Mononuclear cell (primary cell): ENCODE measurements around the gene TMEM109. TPM values are rescaled to one million over a fixed set of nuclear protein-coding genes. Genes with fewer than 3 reads are reported as not detected.
"Not testable (repeated sequence)": the region's sequence is repeated elsewhere in the genome, so short reads cannot be mapped to it uniquely, and the experiment has no call there.

Experiments used
- H3K27me3 ChIP-seq: 2 replicates; pipeline ENCODE4 v1.6.0; 2011; ENCODE audit warnings: low read length, control low read depth; ENCODE audit not compliant: insufficient read depth
- H3K4me1 ChIP-seq: 2 replicates; pipeline ENCODE4 v1.5.1; 2011; ENCODE audit warnings: mild to moderate bottlenecking, low read length, control low read depth; ENCODE audit not compliant: insufficient read depth
- H3K4me3 ChIP-seq: 2 replicates; pipeline ENCODE4 v1.5.1; 2011; ENCODE audit warnings: mild to moderate bottlenecking, low read length, moderate library complexity
- H3K9me3 ChIP-seq: 2 replicates; pipeline ENCODE4 v1.5.1; 2011; ENCODE audit warnings: low read depth, mild to moderate bottlenecking, control low read depth, low read length
- total RNA-seq: library from RNA; depleted of rRNA; stranded (reverse); fragments of >200 nt; gene quantifications from one replicate; pipeline ENCODE4 v1.2.3, GENCODE V29; 2012

The TMEM109 gene
- total RNA-seq, 1 donor: 24.0 TPM

DNA sequence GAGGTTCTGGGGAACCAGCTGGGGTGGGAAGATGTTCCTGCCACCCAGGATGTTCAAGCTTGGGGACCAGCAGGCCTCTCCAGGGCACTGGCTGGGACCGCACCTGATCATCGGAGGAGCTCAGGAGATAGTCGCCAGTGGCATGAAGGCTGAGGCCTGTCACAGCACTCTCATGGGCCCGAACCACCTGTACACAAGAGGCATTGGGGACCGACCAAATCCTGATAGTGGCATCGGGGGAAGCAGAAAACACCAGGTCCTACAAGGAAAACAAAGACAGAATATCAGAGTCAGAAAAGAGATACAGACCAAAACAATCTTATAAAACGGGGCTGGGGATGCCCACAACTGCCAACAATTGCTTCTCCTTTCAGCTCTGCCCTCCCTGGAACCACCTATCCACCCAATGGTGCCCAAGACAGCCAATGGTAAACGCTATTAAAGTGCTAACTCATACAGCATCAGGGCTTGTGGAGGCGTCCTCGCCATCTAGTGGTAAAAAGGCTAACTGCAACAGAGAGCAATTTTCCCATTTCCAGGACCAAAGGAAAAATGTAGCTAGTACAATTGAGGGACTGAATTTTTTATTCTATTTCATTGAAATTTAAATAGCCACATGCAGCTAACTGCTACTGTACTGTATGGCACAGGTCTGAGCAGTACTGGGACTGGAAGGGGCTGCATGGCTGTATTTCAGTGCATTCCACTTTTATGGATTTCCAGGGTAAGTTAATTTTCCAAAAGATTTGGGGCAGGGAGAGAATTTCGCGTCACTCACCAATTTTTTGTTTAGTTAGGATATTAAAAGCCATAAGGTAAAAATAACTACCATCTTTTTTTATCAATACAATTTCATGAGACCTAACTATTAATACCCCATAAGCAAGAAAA is 14.7 kb upstream of the TMEM109 start:
- Histone ChIP-seq H3K4me3 (no peak overlapping the region), H3K9me3 (no peaks in the 10 kb centered on the region), H3K4me1 (peaks cover 2% of the 10 kb centered on the region), H3K27me3 (no peaks in the 10 kb centered on the region)

DNA sequence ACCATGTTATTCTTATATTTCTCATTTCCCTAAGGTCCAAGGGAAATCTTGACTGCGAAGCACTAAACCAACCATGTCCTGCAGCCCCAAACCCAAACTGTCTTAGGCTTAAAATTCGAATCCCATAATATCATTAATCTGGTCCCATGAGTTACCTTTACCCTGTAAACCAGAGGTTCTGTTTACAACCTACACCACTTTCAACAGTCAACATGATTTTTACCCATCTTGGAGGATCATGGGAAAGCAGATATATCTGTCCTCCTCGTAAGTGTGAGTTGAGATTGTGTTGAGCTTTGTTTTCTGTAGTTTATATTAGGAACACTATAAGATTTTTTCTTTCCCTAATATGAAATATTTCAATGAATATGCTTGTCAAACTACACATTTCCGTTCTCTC is 14.0 kb upstream of the TMEM109 start:
- Histone ChIP-seq H3K27me3 (no peaks in the 10 kb centered on the region), H3K4me1 (peaks cover 9% of the 10 kb centered on the region), H3K4me3 (no peak overlapping the region), H3K9me3 (no peaks in the 10 kb centered on the region)

DNA sequence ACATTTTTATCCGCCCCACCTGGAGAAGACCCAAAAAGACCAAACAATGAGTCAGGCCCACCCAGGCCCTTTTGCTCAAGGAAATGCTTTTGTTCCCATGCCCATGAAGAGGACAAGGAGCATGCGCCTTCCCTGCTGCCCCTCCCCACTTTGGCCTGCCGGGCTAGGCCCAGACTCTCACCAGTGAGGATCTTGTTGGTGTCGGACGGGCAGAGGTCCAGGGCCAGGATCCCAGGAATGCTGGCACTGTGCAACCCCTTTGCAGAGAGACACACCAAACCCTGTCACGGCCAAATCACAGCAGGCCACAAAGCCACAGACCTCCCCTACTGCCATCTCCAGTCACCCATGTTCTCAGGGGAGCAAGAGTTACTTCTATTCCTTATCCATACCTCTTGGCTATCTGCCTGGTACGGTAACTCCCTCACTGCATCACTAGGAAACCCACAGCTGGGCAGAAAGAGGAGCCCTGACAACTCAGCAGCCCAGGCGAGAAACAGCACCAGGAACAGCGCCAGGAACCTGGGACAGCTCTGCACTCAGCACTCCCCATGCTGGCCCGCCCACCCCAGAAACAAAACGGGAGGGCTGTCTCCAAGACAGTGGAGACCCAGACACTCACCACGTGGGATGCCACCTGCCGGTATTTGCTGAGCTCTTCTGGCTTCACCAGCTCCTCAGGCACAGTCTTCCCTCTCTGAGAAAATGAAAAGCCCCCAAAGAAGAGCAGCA is 13.1 kb upstream of the TMEM109 start:
- no peaks in the 10 kb centered on the region for H3K27me3 ChIP-seq
- H3K4me3 ChIP-seq: no peak overlapping the region
- H3K9me3 ChIP-seq: no peaks in the 10 kb centered on the region
- H3K4me1 ChIP-seq: peaks cover 17% of the 10 kb centered on the region

GRCh38 chr11:60902625-60903024 is 11.3 kb upstream of the TMEM109 start:
- no peaks in the 10 kb centered on the region for H3K27me3 ChIP-seq
- H3K4me3 ChIP-seq: no peak overlapping the region
- no peaks in the 10 kb centered on the region for H3K9me3 ChIP-seq
- peaks cover 28% of the 10 kb centered on the region for H3K4me1 ChIP-seq

- Histone ChIP-seq H3K9me3 (no peaks in the 10 kb centered on the region), H3K27me3 (no peaks in the 10 kb centered on the region), H3K4me3 (no peak overlapping the region), H3K4me1 (peaks cover 38% of the 10 kb centered on the region)
These were observed 8.9 kb upstream of the TMEM109 start for GRCh38 chr11:60905047-60905446.

DNA sequence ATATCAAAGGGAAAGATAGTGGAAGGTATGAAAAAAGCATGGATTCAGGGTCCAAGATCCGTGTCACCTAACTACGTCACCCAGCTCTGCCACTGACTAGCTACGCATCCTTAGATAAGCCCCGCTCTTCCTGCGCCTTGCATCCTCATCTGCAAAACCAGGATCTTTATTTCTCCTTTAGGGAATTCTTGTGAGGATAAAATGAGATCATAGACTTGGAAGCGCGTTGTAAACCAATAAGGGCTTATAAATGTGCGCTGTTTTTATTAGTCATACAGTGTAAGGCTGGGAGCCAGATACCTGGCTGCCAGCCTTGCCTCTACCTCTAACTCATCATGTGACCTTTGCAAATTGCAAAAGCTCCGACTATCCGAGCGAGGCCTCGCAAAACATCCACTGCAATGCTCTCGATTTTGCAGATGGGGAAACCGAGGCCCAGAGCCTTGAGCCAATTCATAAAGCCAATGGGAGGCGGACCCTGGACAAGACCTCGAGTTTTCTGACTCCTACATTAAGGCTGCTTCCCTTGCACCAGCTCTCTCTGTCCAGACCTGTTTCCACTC is 8.3 kb upstream of the TMEM109 start:
- peaks cover 44% of the 10 kb centered on the region for H3K4me1 ChIP-seq
- no peaks in the 10 kb centered on the region for H3K27me3 ChIP-seq
- peak overlapping the region; percentile 77 for H3K4me3 ChIP-seq
- H3K9me3 ChIP-seq: no peaks in the 10 kb centered on the region

DNA sequence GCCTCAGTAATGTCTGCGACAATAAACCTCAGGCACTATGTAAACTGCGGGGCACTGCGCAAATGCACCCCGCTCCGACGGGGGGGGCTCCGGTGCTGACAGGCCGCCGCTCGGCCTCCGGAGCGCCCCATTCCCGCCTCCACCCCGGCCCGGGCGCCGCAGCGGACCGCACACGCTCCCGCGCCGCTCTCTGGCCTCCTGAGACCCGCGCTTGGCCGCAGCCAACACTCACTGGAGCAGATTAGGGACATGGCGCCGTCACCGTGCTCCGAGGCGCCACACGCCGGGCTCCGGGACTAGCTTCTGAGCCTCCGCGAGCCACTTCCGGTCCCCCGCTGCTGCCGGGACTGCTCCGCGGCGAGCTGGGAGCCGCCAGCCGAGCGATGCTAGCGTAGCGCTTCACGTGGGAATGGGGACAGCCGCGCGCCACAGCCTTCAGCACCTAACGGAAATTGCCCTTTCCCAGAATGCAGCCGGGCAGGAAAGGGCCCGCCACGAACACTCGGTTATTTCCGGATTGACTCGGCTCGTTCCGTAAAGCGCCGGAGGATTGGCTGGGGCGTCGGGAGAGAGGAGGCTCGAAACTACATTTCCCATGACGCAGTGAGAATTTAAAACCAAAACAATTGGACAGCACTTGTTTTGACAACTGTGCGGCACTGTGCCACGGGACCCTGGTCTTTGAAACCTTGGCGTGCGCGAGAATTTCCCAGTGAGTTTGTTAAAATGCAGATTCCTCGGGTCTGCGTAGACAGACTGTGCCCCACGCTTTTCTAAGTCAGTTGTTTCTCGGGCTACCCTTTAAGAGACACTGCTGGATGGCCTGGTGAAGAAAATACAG is 7.6 kb upstream of the TMEM109 start, which contains the start of gene PRPF19:
TSS of gene PRPF19 (minus strand) at position 454 of the 841 bp plus-strand sequence. CDS start at position 251, 203 bp downstream.
- Histone ChIP-seq H3K9me3 (no peaks in the 10 kb centered on the region), H3K4me3 (peak within 1 kb of the TSS; percentile 77), H3K4me1 (peaks cover 51% of the 10 kb centered on the region), H3K27me3 (no peaks in the 10 kb centered on the region)

DNA sequence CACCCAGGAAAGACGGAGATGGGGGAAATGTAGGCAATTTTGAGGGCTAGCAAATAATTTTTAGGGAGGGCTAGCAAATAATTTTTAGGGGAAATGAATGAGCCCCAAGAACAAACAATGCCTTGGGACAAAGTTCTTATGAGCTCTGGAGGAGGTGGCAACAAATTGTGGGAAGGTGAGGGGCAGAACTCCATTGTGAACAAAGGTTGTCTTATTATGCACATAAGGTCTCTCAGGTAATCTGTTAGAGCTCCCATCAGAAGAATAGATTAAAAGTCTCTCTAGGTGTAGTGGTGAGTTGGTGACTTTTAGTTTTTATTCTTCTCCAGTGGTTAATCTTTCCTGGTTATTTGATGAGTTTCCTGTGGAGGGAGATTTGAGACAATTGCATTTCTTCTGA is 5.2 kb upstream of the TMEM109 start:
- Histone ChIP-seq H3K27me3 (no peaks in the 10 kb centered on the region), H3K9me3 (no peaks in the 10 kb centered on the region), H3K4me3 (no peak overlapping the region), H3K4me1 (peaks cover 73% of the 10 kb centered on the region)

- not testable (repeated sequence) for H3K27me3 ChIP-seq, H3K4me3 ChIP-seq, H3K9me3 ChIP-seq
- H3K4me1 ChIP-seq: peaks cover 73% of the 10 kb centered on the region
These were observed 4.2 kb upstream of the TMEM109 start for GRCh38 chr11:60909680-60910280.

- H3K4me1 ChIP-seq: peaks cover 73% of the 10 kb centered on the region
- H3K9me3 ChIP-seq: no peaks in the 10 kb centered on the region
- H3K27me3 ChIP-seq: no peaks in the 10 kb centered on the region
- H3K4me3 ChIP-seq: no peak overlapping the region
These were observed 3.7 kb upstream of the TMEM109 start for GRCh38 chr11:60910281-60910687.

GRCh38 chr11:60910711-60911380 is 3.1 kb upstream of the TMEM109 start:
- H3K4me1 ChIP-seq: peaks cover 73% of the 10 kb centered on the region
- no peaks in the 10 kb centered on the region for H3K27me3 ChIP-seq
- no peak overlapping the region for H3K4me3 ChIP-seq
- H3K9me3 ChIP-seq: no peaks in the 10 kb centered on the region

DNA sequence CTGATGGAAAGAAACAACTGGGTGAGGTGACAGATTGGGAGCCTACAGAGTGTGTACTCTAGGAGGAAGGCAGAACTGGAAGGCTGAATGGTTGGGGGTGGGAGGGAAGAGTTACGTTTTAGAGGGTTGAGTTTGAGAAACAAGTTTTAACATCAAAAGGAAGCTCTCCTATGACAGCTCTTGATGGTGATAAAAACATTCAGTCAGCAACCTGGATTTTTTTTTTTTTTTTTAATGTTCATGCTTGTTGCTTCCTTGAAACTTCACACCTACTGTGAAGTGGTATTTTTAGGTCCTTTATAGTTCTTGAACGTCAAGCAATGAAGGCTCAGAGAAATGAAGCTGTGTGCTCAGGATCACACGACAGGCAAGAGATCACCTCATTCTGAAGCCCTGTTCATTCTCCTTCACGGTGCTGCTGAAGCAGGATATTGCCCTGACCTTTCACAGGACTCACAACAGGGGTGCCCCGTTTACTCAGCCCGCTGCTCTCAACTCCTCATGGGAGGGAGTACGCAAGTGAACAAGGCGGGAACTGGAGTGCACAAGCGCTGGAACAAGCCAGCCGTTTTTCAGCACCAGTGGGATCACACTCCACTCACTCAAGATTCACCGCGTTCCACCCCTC is 1.6 kb upstream of the TMEM109 start:
- H3K9me3 ChIP-seq: no peaks in the 10 kb centered on the region
- H3K27me3 ChIP-seq: no peaks in the 10 kb centered on the region
- H3K4me1 ChIP-seq: peaks cover 79% of the 10 kb centered on the region
- H3K4me3 ChIP-seq: no peak overlapping the region

DNA sequence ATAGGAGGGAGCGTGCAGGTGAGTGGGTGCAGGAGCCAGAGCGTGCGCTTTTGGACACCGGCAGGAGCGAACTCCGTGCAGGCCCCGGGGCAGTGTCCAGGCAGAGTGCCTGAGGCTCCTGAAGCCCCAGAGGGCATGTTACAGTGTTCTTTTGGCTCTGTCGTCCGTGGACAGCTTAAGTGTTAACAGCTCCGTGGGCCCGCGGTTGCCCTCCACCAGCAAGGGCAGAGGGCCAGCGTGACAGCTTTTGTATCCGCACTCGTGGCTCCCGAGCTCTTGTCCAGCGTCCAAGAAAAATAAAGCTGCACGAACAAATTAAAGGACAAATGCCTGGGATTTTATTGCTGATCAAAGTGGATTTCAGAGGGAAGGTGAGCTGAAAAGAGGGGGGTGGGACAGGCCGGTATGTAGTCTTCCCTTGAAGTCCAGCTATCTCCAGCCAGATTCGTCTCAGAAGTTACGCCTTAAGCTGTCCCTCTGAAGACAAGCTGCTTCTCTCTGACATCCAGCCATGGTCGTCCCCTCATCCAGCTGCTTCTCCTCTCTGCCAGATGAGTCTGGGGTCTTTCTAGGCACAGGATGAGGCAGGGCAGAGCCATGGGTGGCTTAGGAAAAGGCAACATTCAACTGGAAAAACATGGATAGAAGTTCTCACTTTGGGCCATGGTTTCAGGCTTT is 968 bp upstream of the TMEM109 start:
- Histone ChIP-seq H3K27me3 (no peaks in the 10 kb centered on the region), H3K4me3 (peak overlapping the region; percentile 55), H3K9me3 (no peaks in the 10 kb centered on the region), H3K4me1 (peaks cover 83% of the 10 kb centered on the region)
